Measurements from ENCODE around the gene KCNC3.

GRCh38 chr19:50329146-50329925 is at the start of gene KCNC3:
- no peak for TF ChIP-seq POLR2AphosphoS5 (IDR thresholded peaks at IDR 0.05)
- TF ChIP-seq POLR2A (IDR thresholded peaks at IDR 0.05): no peak

All from suprapubic skin (tissue), 4 donors.